Measurements from ENCODE around the gene C2CD4D.
A peak's percentile ranks its signal among the peaks of the same experiment; 100 is the strongest.

Gene C2CD4D

DNA sequence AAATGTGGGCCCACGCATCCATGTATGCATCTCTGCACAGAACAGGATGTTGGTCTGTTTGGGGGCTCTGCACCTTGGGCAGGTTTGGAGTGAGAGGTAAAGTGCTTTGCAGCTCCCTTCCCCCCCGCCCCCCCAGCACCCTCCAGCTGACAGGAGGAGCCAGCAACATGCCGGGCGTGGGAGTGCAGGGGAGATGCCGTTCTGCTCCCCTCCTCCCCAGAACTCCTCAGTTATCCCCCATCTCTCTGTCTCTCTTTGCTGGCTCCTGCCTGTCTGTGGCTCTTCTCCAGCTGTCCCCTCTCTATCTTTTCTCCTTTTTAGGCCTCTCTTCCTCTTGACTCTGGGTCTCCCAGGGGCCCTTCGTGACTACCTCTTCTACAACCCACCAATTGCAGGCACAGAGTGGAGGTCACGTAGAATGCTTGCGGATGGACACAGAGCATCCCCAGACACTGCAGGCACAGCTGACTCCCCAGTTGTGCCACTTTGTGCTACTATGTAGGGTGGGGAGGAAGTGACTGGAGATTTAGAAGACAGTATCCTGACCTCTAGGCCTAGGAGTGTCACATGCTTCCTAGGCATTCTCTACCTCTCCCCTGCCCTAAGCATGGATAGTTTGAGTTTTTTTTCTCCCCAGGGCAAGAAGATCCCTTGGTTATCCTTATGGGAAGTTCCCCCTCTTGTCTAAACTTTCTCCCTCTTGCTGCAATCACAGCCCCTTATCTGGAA is 6.3 kb downstream of the C2CD4D start:
- DNase-seq (ENCODE audit: low read depth), result no peak

DNA sequence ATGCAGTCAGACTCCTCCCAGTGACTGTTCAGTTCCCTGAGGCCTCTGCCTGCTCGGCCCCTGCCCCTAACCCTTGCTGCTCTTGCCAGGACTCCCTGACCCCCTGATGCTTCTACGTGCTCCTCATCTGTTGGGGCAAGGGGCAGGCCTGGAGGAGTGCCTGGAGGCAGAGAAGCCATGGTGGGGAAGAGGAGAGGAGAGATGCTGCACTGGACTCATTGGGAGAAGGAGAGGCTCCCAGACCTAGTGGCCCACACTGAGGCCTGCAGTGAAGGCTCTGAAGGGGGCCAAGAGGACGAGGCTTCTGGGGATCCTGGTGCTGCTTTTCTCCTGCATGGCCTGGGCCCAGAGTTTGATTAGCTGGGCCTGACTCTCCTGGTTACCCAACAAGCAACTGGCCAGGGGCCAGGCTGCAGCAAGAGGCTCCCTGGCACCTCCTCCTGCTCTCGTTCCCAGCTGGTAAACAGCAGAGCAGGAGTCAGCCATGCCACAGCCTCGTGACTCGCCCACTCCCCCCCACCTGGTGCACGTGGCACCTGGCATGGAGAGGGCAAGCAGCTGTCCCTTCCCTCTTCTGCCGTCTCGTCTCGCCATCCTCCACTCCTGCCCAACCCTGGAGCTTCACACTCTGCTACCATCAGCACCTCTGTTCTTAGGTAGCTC is 7.2 kb downstream of the C2CD4D start:
- peak; percentile 49 for DNase-seq (ENCODE audit: low read depth)

DNA sequence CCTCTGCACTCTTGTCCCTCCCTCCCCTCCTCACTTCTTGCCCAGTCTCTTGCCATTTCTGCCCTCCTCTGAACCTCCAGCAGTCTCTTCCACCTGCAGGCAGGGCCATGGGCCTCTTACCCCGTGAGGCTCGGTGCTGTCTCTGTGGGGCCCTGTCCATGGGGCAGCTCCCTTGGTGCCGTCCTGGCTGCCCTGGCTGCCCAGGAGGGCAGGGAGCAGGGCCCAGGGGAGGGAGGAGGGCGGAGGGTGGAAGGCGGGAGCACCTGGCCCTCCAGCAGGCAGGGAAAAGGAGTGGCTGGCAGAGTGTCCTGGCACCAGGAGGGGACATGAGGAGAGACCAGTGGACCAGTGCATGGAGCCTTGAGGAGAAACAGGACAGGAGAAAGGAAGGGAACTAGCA is 8.0 kb downstream of the C2CD4D start, which contains the start of gene RORC:
Gene RORC (minus strand): TSS at position 198 of the 400 bp plus-strand sequence. CDS start 38 bp downstream, at position 160.
- DNase-seq (ENCODE audit: low read depth), result no peak

DNA sequence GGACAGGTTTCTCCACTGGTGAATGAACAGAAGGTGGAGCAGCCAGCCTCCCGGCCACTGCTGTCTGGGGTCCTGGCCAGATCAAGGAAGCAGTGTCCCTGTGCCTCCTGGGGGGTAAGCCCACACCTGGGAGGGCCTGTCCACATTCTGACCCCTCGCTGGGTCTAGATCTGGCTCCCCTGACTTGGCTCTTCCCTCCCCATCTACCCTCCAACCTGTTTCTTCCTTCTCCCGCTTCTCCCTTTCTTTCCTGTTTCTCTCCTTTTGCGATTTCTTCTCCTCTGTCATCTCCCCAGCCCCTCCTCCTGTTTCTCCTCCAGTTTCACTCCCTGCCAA is 8.4 kb downstream of the C2CD4D start:
- DNase-seq (ENCODE audit: low read depth), result no peak

DNA sequence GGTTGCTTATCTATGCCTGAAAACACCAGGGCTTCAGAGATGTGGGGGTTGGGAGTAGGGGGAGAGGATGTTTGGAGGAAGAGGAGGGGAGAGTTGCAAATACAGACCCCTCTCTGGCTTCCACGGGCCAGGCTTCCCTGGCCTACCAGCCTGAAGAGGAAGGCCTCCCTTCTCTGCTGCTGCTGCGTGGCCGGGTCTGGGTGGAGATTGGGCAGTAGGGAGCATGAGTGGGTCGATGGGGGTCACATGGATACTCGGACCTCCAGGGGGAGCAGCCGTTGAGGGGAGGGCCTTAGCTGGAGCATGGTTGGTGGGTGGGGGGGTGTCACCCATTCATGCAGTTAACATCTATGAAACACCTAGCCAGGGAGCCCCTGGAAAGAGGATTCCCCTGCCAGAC is 9.6 kb downstream of the C2CD4D start:
- no peak for DNase-seq (ENCODE audit: low read depth)

DNA sequence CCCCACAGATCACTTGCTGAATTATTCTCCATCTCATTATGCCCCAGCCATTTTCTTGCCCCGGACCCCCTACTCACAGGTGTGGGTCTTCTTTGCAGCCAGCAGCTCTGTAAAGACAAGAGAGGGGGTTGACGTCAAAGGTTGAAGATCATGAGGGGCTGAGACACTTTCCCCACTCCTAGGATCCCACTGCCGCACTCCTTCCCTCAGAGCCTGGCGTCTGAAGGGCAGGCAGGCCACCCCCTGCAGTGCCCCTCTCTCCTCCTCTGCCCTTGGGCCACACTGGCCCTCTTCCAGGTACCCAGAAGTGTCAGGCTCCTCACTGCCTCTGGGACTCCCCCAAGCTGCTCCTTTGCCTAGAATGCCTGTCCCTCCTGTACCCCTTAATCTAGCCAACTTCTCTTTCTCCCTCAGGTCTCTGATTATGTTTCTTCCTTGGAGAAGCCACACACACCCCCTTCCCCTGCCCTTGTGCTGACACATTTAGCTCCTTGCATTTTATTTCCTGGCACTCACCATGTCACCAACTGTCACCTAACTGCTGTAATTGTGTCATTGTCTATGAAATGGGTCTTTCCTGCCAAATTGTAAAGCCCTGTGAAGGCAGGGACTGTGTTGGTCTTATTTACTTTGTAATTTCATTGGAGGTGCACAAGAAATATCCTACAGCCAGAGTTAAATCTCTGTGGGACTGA is 10.1 kb downstream of the C2CD4D start:
- no peak for DNase-seq (ENCODE audit: low read depth)

DNA sequence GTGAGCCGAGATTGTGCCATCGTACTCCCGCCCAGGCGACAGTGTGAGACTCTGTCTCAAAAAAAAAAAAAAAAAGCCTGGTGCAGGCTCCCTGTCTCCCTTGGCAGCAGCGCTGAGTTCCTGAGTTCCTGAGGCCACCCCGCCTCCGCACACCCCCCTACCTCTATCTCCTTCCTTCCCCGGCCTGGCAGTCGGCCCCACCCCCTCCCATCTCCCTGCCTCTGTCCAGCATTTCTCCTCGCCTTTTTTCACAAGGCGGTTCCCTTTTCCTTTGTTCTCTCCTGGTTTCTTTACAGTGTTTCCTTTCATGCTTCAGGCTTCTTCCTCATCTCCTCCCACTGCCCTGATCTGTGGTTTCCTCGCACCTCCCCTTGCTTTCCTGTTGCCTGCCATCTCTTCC is 10.7 kb downstream of the C2CD4D start:
- peak; percentile 26 for DNase-seq (ENCODE audit: low read depth)

DNA sequence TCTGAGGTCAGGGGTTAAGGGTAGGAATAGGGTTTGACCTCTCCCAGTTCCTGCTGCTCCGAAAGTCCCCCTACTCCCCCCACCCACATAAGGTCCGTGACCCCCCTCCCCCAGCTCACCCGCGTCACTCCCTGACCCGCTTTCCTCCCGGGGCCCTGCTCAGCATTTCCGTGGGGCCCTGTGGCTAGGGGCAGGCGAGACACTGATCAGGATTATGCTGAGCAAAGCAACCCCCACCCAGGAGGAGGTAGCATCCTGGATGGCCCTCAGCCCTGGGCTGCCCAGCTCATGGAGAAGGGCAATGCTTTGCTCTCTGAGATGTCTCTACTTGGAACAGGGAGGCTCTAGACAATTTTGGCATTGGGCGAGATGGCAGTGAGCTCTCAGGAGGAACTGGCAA is 11.8 kb downstream of the C2CD4D start:
- no peak for DNase-seq (ENCODE audit: low read depth)

DNA sequence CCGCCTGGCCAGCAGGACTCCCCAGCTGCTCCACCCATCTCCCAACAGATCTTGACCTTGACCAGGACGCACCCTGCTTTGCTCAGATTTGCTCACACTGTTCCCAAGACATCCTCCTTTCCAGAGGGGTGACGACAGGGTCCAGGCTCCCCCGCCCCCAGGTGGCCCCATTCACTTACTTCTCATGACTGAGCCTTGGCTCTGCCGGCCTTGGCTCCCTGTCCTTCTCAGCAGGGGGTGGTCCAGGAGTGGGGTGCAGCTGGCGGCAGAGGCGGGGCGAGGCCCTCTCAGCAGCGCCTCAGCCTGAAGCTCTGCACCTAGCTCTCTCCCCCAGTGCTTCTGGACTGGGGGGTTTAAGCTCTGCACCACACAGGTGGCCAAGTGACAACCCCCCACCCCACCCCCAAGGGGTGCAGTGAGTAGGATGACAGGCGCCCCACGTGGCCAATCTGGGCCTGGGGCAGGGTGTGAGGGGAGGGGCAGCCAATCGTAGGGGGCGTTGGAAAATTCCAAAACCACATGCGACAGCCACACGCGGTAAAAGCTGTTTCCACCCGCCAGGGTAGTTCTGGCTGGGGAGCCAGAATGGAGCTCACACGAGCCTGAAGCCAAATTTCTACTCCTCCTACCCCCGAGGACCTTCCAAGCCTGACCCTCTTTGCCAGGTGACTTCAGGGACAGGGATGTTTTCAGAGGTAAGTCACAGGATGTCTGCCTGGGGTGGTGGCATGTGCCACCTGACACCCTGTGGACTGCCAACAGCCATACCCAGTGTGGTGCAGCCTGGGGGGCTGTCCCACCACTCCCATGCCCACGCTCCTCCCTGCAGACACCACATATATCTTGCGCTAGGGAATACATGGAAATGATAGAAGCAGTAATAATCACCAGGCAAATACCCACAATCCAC is 13.6 kb downstream of the C2CD4D start:
- DNase-seq (ENCODE audit: low read depth), result no peak

DNA sequence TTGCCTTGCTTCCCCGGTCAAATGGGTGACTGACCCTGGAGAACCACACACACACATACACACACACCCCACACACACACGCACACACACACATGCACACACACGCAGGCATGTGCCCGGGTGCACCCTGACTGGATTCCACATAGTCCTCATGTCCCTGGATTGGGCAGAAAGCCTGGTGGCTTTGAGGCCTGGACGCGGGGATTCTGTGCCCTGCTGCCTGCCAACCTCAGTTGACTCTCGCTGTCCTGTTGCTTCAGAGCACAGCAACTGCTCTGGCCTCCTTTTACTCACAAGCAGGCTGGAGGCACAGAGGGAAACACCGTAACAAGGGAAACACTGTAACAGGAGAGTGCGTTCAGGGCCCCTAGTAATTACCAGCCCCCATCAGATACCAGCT is 14.4 kb downstream of the C2CD4D start:
- DNase-seq (ENCODE audit: low read depth), result no peak

DNA sequence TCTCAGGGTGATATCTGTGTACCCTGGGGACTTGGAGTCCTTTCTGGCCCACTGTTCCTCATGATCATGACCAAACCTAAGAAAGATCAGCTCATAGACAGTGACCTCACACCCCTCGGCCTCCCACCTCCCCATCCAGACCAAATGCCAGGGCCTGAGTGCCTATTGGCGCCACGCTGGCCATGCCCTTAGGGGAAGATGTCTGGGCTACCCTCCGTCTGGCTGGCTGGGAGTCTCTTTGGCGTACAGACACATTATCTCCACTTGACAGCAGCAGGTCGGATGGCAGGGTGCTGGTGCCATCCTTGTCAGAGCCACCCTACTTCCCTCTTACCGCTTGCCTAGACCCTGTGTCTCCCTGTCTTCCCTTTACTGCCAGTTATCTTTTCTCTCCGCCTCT is 16.4 kb downstream of the C2CD4D start:
- DNase-seq (ENCODE audit: low read depth), result no peak

DNA sequence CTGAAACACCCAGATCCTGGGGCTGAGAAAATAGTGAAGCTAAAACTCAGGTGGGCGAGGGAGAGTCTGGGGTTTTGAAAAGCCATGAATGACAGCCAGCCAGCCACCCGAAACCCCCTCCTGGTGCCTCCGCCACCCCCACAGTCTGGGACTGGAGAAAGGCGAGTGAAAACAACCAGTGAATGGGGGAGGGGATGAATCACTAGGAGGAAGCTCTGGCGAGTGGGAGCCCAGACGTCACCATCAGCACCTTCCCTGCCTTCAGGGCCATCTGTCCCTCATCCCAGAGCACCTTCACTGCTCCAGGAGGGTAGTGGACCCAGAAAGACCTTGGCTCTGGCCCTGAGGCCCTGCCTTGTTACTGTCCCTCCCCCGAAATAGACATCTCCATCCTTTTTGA is 17.2 kb downstream of the C2CD4D start:
- no peak for DNase-seq (ENCODE audit: low read depth)

DNA sequence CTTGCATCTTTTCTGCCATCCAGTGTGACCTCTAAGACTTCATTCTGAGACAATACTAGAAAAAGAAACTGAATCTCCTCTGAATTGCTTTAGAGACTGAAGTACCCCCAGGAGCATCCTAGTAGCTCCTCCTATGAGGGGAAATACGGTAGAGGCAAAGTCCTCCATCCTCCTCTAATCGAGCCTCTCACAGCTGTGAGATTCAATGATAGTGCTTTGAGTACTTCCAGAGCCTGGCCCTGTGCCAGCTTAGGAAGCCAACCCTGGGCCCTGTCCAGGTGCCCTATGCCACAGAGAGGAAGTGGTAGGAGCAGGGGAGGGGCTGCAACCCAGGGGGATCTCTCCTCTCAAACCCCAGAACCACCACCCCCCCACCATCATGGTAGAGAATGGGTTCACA is 18.7 kb downstream of the C2CD4D start:
- DNase-seq (ENCODE audit: low read depth), result no peak

DNA sequence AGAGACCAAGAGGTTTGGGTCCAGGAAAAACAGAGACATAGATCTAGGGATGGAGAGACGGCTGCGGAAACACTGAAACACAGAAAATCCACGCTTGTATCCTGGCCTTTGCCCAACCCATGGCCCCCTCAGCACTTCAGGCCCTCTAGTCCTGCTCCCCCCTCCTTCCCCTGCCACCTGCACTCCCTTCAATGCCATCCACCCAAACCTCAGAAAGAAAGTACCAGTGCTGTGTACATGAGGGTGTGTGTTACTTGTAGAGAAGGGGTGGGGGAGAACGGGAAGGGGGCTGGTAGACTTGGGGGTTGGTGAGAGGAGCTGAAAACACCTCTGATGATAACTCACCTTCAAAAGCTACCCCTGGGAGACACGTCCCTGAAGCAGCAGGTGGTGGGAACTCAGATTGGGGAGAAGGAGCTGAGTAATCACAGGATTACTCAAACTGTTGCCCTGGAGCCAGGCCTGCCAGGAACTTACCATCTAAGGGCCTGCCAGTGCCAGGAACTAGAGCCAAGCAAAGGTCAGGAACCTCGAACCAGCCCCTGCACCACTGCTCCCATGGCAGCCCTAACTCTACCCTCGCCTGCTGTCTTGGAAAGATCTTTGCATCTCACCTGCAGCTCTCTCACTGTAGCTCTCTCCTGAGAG is 19.5 kb downstream of the C2CD4D start:
- DNase-seq (ENCODE audit: low read depth), result no peak

DNA sequence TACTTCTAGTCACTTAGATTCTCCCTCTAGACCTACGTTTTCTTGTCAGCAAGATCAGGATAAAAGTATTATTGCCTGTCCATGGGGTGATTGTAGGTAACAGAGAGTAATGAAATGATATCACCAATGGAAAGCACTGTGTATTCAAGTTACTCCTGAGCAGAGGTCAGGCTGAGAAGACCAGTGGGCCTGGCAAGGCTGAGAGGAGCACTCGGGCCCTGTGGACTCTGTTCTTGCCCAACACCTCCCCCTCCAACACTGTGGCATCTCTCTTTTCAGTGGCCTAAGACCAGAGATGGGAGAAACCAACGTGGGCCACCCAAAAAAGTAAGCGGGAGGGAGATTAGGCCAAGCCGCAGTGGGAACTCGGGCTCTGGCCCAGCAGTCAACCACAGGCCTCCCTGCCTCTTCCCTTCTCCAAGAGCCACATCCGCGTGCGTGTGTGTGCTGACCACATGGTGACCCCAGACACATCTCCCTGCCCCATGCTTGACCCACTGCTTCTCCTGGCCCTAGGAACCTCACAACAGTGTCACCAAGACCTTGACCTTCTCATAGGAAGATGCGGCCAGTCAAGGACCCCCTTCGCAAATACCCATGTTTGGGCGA is 20.3 kb downstream of the C2CD4D start:
- DNase-seq (ENCODE audit: low read depth), result no peak

DNA sequence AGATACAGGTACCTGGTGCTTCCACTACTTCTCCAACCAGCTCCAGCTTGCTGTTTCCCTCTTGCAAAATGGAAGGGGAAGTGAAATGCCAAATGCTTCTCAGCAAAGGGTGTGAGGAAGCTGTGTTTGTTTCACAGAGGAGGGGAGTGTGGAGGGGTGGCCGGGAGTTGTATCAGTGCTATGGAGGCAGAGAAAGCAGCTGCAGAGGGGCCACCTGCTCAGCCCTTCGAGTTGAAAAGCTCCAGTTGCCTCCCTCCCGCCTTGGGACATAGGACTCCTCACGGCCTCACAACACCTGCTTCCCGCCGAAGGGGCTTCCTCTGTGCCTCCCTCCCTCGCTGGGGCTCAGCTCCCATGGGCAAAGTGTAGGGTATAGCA is 22.3 kb downstream of the C2CD4D start:
- DNase-seq (ENCODE audit: low read depth), result no peak

DNA sequence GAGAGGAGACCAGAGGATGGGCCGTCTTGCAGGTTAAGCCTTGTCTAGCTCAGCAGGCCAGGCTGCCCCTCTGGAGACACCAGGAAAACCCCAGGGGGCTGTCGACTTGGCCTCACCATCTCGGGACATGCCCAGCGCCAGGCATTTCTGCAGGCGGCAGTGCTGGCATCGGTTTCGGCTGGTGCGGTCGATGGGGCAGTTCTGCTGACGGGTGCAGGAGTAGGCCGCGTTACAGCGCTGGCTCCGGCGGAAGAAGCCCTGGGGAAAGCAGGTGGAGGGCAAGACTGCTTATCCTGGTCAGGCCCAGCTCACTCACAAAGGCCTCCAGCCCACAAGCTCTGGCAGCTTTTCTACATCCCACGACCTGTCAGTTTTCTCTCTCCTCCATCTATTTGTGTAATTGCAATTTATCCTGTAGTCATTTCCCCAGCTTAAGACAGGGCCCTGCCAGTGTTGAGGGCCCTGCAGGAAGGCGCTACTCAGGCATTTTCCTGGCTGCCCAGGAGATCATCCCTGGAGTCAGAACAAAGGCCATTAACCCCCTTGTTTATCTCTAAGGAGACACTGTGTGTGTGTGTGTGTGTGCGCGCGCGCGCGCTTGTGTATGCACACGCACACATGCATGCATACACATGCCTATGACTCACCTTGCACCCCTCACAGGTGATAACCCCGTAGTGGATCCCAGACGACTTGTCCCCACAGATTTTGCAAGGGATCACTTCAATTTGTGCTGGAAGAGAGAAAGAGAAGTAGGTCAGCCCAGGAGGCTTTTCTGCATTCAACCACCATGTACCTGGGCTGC is 22.9 kb downstream of the C2CD4D start:
- DNase-seq (ENCODE audit: low read depth), result no peak

DNA sequence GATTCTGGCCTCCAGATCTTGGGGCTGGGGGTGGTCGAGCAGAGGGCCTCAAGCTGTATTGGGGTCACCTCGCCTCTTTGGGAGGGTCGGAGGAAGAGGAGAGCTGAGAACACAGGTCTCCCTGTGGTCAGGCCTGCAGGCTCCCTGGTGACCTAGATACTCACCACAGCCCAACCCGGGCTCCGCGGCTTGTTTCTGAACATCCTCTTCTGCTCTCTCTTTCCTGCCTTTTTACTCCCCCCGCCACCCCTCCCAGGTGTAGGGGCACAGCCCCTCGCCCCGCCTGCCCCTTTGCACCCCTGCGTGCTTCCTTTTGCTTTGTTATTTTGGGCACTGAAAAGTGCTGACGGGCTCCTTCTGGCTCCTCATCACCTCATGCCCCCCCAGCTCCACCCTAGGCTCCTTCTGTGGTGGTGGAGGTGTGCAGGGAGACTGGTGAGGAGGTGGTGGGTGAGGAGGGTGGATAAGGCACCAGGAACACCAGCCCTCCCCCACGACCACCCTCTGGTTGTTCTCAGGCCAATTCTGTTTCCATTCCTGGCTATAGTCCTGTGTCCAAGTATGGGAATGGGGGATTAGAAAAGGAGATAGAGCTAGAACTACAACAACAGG is 23.8 kb downstream of the C2CD4D start:
- DNase-seq (ENCODE audit: low read depth), result no peak

DNA sequence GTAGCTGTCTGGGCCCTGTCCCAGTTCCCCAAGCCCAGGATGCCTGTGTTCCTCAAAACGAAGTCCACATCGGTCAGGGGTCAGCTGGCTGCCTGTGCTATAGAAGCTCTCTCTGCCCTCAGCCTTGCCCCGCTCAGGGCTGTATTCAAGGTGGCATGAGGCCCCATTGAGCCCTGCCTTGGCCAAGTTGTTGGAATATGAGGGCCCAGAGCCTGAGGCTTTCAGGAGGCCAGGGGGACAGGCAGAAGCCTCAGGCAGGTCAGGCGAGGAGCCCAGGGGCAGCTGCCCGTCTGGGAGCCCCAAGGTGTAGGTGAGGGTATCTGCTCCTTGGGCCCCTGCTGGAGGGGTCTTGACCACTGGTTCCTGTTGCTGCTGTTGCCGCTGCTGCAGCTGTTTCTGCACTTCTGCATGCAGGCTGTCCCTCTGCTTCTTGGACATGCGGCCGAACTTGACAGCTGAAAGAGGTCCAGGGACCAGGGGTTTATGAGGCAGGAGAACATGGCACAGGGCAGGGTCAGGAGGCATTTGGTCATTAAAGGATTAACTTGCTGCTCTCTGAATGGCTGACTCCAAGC is 24.6 kb downstream of the C2CD4D start:
- DNase-seq (ENCODE audit: low read depth), result no peak

DNA sequence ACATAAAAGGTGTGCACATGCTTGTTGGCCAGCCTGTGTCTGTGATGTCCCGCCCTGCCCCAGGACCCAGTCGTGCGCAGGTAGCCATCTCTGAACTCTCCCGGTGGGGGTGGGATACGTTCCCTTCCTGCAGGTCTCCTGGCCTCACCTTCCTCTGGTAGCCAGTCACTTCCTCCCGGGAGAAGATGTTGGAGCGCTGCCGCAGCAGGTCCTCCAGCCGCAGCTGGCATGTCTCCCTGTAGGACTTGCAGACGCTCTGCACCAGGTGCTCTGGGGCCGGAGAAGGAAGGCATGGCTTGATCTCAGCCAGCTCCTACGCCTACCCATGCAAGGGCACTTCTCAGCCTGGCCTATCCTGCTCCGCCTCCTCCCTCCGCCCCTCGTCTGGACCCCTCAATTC is 25.2 kb downstream of the C2CD4D start:
- DNase-seq (ENCODE audit: low read depth), result no peak
